Measurements from ENCODE around the gene ME3.
"Not testable (repeated sequence)": the region's sequence is repeated elsewhere in the genome, so short reads cannot be mapped to it uniquely, and the experiment has no call there.

- not testable (repeated sequence) for TF ChIP-seq CTCF, POLR2AphosphoS5, POLR2A (IDR thresholded peaks at IDR 0.05)
Measured at GRCh38 chr11:86433361-86434095, 238.9 kb downstream of the ME3 start.

All from gastroesophageal sphincter (tissue), 3 donors.